Activated CD4-positive, CD25-positive, alpha-beta regulatory T cell treated with anti-CD3 and anti-CD28 coated beads, Interleukin-2, amount 50 U/mL, for 72 hours (primary cell): ENCODE data around the gene S100A3.
"Not testable (repeated sequence)": the region's sequence is repeated elsewhere in the genome, so short reads cannot be mapped to it uniquely, and the experiment has no call there.

ENCODE experiments used
- DNase-seq: peaks from one replicate; pipeline ENCODE4 v3.0.0; 2021

The S100A3 gene, protein sequence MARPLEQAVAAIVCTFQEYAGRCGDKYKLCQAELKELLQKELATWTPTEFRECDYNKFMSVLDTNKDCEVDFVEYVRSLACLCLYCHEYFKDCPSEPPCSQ

DNA sequence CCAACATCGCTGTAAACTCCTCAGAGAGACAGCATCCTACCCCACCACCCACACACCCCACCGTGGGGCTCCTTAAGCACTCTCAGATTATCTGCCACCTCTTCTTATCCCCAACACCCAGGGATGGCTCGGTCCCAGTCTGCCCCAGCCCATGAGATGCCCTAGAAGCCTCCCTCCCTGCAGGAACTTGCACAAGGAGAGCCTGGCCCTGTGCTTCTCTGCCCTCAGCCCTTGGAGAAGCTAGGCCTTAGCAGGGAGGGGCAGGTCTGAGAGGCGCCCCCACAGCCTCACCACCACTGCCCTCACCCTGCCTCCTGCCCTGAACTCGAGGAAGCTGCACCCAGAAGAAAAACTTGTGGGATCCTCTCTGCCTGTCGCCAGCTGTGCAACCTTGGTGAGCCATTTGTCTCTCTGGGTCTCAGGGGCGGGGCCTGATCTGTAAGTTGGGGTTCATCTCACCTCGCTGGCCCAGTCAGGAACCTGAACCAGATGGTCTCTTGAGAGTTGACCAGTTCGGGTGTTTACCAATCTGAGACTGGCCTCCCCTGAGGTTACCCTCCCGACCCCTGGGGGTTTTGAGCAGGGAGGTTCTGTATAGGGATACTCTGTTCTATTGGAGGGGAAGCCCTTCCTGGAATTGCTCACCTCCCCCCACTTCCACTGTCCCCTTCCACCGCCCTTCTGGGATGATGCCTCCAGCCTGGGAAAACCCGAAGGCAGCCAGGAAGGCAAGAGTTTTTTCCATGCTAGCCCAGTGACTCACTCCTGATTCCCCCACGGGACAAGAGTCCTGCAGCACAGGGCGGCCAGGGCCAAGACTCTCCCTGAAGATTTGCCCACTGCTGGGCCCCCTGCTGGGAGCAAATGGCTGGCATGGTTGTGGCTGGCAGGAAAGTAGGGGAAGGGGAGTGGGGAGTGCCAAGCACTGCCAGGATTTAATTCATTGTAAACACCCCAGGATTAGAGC, at the start of gene S100A3:
S100A3 (minus strand) TSS at position 537 of the 967 bp plus-strand sequence. CDS start 773 bp downstream, outside the sequence.
- DNase-seq: peak; percentile 24

- DNase-seq: no peak
Measured at GRCh38 chr1:153598309-153599172, 49.5 kb upstream of the S100A3 start.

- DNase-seq: no peak
Measured at GRCh38 chr1:153597206-153597605, 48.1 kb upstream of the S100A3 start.

DNA sequence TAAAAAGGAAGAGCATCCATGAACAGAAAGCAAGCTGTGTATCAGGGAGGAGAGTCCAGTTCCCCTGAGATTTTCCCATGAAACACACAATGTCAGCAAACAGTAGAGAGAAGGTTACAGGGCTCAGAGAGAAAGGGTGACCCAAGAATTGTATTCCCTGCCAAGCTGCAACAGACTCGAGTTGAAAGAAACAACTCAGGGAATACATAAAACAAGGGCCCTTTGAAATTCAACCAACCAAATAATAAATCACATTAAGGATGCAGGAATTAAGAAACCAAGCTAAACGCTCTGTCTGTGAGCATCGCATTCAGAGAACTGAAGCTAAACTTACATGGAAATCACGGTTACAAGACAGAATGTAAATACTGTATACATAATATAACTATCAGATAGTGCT, 43.7 kb upstream of the S100A3 start:
- no peak for DNase-seq

GRCh38 chr1:153588482-153588881, 39.4 kb upstream of the S100A3 start:
- no peak for DNase-seq

GRCh38 chr1:153588033-153588432, 39.0 kb upstream of the S100A3 start:
- not testable (repeated sequence) for DNase-seq

- no peak for DNase-seq
Measured at GRCh38 chr1:153587314-153587713, 38.3 kb upstream of the S100A3 start.

- DNase-seq: no peak
Measured at GRCh38 chr1:153586347-153586746, 37.3 kb upstream of the S100A3 start.

- no peak for DNase-seq
Measured at GRCh38 chr1:153585006-153585405, 35.9 kb upstream of the S100A3 start.

DNA sequence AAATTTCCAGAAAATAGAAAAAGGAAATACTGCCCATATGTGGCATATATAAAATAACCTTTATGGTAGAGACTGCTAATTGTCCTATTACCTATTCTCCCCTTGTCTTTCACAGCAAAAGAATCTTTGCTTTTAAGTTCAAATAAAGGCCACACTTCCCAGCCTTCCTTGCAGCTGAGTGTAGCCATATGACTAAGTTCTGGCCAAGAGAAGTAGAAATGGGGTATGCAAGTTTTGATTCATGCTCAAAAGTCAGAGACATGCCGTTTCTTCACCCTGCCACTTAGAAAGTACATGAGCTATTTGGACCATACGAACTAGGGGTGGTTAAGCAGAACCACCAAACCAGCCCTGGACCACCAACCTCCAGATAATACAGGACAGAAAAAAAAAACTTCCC, 34.9 kb upstream of the S100A3 start:
- DNase-seq: no peak

- DNase-seq: not testable (repeated sequence)
Measured at GRCh38 chr1:153583514-153583913, 34.5 kb upstream of the S100A3 start.

DNA sequence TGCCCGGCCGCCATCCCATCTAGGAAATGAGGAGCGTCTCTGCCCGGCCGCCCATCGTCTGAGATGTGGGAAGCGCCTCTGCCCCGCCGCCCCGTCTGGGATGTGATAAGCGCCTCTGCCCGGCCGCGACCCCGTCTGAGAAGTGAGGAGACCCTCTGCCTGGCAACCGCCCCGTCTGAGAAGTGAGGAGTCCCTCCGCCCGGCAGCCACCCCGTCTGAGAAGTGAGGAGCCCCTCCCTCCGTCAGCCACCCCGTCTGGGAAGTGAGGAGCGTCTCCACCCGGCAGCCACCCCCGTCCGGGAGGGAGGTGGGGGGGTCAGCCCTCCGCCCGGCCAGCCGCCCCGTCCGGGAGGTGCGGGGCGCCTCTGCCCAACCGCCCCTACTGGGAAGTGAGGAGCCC, 33.8 kb upstream of the S100A3 start:
- not testable (repeated sequence) for DNase-seq

- no peak for DNase-seq
Measured at GRCh38 chr1:153578936-153579335, 29.9 kb upstream of the S100A3 start.

DNA sequence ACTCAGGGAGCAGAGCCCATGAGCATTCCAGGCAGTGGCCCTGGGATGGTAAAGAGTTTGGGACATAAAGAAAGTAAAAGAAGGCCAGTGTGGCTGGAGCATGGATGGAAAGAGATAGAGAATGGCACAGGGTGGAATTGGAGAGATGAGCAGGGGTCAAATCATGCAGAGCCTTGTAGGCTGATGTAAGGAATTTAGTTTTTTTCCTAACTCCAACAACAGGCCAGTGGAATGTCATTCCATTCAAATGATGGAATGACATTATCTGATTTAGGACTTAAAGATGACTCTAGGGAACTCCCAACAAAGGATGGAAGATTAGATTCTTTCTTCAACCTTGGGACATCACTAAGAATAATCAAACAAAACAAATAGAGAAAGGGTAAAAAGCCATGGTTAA, 29.4 kb upstream of the S100A3 start:
- DNase-seq: no peak

DNA sequence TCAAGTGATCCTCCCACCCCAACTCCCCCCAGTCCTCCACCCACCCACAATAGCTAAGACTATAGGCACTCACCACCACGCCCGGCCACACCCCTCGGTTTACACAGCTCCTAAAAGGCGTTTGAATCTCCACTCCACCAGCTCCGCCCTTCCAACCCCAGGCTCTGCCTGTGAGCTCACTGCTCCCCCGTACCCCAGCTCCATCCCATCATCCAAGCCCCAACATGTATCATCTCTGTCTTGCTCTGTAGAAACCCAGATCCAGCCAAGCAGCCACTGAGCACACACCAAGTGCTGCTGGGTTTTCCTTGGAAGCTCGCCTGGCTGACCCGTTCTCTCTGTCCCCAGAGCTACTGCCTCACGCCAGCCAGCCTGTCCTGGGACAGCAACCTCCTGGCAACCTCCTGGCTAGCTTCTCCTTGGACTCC, 28.6 kb upstream of the S100A3 start:
- DNase-seq: no peak

- DNase-seq: no peak
Measured at GRCh38 chr1:153577138-153577537, 28.1 kb upstream of the S100A3 start.

DNA sequence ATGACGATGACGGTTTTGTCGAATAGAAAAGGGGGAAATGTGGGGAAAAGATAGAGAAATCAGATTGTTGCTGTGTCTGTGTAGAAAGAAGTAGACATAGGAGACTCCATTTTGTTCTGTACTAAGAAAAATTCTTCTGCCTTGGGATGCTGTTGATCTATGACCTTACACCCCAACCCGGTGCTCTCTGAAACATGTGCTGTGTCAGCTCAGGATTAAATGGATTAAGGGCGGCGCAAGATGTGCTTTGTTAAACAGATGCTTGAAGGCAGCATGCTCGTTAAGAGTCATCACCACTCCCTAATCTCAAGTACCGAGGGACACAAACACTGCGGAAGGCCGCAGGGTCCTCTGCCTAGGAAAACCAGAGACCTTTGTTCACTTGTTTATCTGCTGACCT, 26.4 kb upstream of the S100A3 start:
- DNase-seq: not testable (repeated sequence)

DNA sequence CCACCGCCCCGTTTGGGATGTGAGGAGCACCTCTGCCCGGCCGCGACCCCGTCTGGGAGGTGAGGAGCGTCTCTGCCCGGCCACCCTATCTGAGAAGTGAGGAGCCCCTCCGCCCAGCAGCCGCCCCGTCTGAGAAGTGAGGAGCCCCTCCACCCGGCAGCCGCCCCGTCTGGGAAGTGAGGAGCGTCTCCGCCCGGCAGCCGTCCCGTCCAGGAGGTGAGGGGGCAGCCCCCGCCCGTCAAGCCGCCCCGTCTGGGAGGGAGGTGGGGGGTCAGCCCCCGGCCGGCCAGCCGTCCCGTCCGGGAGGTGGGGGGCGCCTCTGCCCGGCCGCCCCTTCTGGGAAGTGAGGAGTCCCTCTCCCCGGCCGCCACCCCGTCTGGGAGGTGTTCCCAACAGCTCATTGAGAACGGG, 26.0 kb upstream of the S100A3 start:
- DNase-seq: not testable (repeated sequence)

DNA sequence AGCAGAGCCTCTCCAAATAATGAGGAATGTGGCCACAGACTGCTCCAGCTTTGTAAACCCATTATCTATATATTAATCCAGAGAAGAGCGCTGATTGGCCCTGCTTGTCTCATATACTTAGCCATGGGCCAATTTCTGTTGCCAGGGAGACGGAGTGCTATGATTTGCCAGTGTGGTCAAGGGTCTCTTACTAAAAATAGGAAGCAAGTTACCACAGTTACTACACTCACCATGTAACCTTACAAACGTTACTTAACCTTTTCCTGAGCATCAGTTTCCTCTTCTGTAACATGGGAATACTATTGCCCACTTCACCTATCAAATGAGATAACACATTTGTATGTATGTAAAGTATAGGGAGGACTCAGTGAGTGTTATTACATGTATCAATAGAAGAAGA, 24.3 kb upstream of the S100A3 start:
- DNase-seq: no peak

DNA sequence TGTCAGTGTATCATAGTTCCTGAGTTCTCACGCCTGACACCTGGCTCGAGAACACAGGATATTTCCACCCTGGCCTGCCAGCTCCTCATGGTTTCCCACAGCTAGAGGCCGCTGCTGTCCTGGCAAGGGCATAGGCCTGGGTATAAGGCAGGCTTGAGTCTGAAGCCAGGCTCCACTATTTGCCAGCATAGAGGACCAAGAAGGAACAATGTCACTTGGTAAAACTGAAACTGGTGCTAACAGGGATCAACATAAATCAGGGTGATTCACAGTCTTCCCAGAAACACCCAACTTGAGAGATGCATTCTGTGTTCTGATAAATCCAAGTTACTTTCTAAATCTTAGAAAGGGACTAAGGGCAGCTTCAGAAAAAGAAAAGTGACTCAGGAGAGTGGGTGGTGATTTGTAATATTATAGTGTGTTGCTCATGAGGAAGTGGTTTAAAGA, 23.5 kb upstream of the S100A3 start:
- no peak for DNase-seq

- DNase-seq: no peak
Measured at GRCh38 chr1:153571706-153572105, 22.6 kb upstream of the S100A3 start.

DNA sequence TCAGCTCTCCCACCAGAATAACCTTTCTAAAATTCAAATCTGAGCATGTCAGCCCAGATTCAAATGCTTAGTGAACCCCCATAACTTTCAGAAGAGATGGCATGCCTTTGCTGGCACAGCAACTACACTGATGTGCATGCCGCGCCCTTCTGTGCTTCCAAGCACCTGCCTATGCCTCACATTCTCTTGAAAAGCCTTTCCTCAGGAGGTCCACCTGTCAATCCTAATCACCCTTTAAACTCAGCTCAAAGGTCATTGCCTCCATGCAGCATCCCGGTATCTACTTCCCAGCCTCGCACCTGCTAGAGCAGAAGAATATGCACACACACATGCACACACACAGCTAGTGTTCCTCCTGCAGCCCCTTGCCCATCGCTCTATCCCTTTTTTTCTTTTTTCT, 21.8 kb upstream of the S100A3 start:
- DNase-seq: no peak

- no peak for DNase-seq
Measured at GRCh38 chr1:153569465-153569864, 20.4 kb upstream of the S100A3 start.
